Right atrium auricular region (tissue), 2 donors: ENCODE data around the gene MAP2K5. TPM values are rescaled to one million over a fixed set of nuclear protein-coding genes. Genes with fewer than 3 reads are reported as not detected.

ENCODE experiments used
- DNase-seq: peaks from one replicate; pipeline ENCODE4 v3.0.0-alpha.2; 2019; ENCODE audit warnings: low spot score
- H3K27ac ChIP-seq, 2 donors: fragments of 200-600 bp; sonication (generic); 1 replicate in 1 of 2; 2 replicates in 1 of 2; pipeline ENCODE4 v1.5.1; 2016 to 2019
- H3K27me3 ChIP-seq, 2 donors: fragments of 200-600 bp; sonication (generic); one replicate each; pipeline versions ENCODE4 v1.5.1 to v1.6.0; 2017 to 2019
- H3K36me3 ChIP-seq: fragments of 200-600 bp; sonication (generic); one replicate; pipeline ENCODE4 v1.5.1; 2016
- H3K4me1 ChIP-seq, 2 donors: fragments of 200-600 bp; sonication (generic); one replicate each; pipeline versions ENCODE4 v1.5.1 to v1.6.0; 2017 to 2019
- H3K4me3 ChIP-seq, 2 donors: fragments of 200-600 bp; sonication (generic); 1 replicate in 1 of 2; 2 replicates in 1 of 2; pipeline ENCODE4 v1.5.1; 2017 to 2019; ENCODE audit warnings: mild to moderate bottlenecking in 1 of 2, moderate library complexity in 1 of 2
- H3K9me3 ChIP-seq, 2 donors: fragments of 200-600 bp; sonication (generic); one replicate each; pipeline ENCODE4 v1.5.1; 2019
- CTCF ChIP-seq, 2 donors: fragments of 200-600 bp; sonication (generic); IDR thresholded peaks; one replicate each; pipeline ENCODE4 v1.5.1; 2019; ENCODE audit warnings: antibody characterized with exemption in 2 of 2
- total RNA-seq, 2 donors: library from RNA; depleted of rRNA; stranded (reverse); fragments of >200 nt; gene quantifications; one replicate each; pipeline ENCODE4 v1.1.0, GENCODE V29; 2016

MAP2K5 gene
- total RNA-seq, 2 donors from 2014 or later, result 5.8 to 6.7 TPM

GRCh38 chr15:67805008-67805665 is 262.6 kb downstream of the MAP2K5 start:
- H3K36me3 ChIP-seq, result no peaks in the 10 kb centered on the region
- TF ChIP-seq CTCF (IDR thresholded peaks at IDR 0.05), result no peak
- no peaks in the 10 kb centered on the region for H3K9me3 ChIP-seq
- no peaks in the 10 kb centered on the region for H3K27me3 ChIP-seq
- H3K4me1 ChIP-seq, result peaks cover 0 to 4% of the 10 kb centered on the region in 2 donors
- DNase-seq, result no peak
- H3K27ac ChIP-seq, result no peak overlapping the region
- no peak overlapping the region for H3K4me3 ChIP-seq

DNA sequence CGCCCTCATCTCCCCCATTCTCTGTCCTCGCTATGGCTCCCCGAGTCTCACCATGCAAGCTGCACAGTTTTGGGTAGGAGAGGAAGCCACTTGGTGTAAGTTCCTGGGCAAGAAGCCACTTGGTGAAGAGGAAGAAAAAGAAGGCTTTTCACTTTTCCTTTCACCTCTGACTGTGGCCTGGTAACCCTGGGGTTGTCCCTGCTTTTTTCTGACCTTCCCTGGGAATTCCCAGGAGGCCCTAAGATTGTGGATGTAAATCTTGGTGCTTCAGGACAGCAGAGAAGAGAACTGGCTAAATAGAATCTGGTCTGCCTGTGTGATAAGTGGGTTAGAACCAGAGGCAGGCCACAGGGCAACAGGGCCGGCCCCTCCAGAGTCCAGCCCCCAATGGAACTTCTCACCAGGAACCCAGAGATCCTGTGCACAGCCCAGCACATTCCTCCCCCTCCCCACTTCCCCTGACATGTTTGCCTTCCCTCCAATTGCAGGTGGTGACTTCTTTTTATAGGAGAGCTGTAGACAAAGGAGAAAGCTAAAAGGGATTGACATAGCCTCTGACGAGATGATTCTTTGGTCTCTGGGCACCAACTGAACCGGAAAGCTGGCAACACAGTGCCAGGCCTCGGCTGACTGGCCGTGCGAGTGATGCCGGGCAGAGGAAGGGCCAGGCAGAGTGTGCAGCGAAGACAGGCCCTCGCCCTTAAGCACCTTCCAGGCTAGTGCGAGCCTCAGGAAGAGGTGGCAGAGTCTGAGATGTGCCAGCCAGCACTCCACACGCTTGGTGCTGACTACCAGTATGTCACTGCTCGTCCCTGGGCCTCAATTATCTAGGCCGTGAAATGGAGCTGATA is 263.4 kb downstream of the MAP2K5 start:
- H3K27ac ChIP-seq, result no peak overlapping the region
- H3K9me3 ChIP-seq, result no peaks in the 10 kb centered on the region
- no peak for DNase-seq
- no peak for TF ChIP-seq CTCF (IDR thresholded peaks at IDR 0.05)
- H3K4me1 ChIP-seq, result peaks cover 0 to 4% of the 10 kb centered on the region in 2 donors
- H3K36me3 ChIP-seq, result no peaks in the 10 kb centered on the region
- H3K4me3 ChIP-seq, result no peak overlapping the region
- no peaks in the 10 kb centered on the region for H3K27me3 ChIP-seq

DNA sequence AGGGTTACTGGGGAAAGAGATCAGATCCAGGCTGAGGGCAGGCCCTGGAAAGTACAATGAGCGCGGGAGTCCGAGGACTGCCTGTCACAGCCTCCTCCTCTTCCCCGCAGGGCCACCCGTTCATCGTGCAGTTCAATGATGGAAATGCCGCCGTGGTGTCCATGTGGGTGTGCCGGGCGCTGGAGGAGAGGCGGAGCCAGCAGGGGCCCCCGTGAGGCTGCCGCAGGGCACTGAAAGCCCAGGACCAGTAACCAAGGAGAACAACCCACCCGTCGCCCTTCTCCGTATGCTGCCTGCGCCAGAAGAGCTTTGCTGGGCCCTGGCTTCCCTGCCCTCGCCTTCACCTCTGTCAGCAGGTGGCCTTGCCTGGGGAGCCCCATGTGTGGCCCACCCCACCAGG is 264.0 kb downstream of the MAP2K5 start:
- H3K27me3 ChIP-seq, result no peaks in the 10 kb centered on the region
- no peak overlapping the region for H3K4me3 ChIP-seq
- peaks cover 0 to 4% of the 10 kb centered on the region in 2 donors for H3K4me1 ChIP-seq
- no peak for TF ChIP-seq CTCF (IDR thresholded peaks at IDR 0.05)
- no peaks in the 10 kb centered on the region for H3K36me3 ChIP-seq
- no peak overlapping the region for H3K27ac ChIP-seq
- H3K9me3 ChIP-seq, result no peaks in the 10 kb centered on the region
- no peak for DNase-seq

DNA sequence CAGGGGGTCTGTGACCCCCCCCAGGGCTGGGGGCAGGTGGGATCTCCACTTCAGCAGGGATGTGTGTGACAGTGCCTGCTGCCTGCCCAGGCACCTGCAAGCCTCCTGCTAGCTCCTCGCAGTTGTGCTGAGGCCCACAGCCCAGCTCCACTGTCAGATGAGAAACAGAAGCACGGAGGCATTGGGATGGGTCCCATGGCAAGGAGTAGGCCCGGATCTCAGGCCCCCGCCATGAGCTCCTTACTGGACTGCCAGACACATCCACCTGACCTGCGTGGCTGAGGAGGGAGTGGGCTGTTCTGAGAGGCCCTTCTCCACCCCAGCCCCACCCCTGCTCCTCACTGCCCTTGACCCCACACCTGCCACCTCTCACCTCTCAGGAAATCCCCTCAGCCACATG is 264.6 kb downstream of the MAP2K5 start:
- H3K9me3 ChIP-seq, result no peaks in the 10 kb centered on the region
- H3K4me3 ChIP-seq, result no peak overlapping the region
- DNase-seq, result no peak
- H3K27ac ChIP-seq, result no peak overlapping the region
- no peaks in the 10 kb centered on the region for H3K27me3 ChIP-seq
- TF ChIP-seq CTCF (IDR thresholded peaks at IDR 0.05), result no peak
- H3K4me1 ChIP-seq, result peaks cover 0 to 4% of the 10 kb centered on the region in 2 donors
- no peaks in the 10 kb centered on the region for H3K36me3 ChIP-seq

DNA sequence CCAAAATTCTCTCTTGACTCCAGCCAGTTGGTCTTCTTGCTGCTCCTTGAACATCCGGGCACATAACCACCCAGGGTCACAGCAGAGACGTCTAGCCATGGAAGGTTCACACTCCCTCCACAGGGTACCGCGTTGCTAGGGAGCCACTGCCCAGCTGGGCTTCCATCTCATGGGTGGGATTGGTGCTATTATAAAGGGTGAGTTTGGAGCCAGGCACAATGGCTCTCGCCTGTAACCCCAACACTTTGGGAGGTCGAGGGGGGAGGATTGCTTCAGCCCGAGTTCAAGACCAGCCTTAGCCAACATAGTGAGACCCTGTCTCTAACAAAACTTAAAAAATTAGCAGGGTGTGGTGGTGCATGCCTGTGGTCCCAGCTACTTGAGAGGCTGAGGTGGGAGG is 265.3 kb downstream of the MAP2K5 start:
- TF ChIP-seq CTCF (IDR thresholded peaks at IDR 0.05), result no peak
- Histone ChIP-seq H3K27me3 (no peaks in the 10 kb centered on the region), H3K9me3 (no peaks in the 10 kb centered on the region), H3K4me3 (no peak overlapping the region), H3K27ac (no peak overlapping the region), H3K4me1 (peaks cover 0 to 4% of the 10 kb centered on the region in 2 donors), H3K36me3 (no peaks in the 10 kb centered on the region)
- no peak for DNase-seq
